Activated CD4-positive, CD25-positive, alpha-beta regulatory T cell (primary cell): ENCODE data around the gene GPR146.

Experiments
- DNase-seq, 4 experiments: peaks; one replicate each; lab custom pipeline; 2025; lab: John Stamatoyannopoulos, UW

Gene GPR146

DNA sequence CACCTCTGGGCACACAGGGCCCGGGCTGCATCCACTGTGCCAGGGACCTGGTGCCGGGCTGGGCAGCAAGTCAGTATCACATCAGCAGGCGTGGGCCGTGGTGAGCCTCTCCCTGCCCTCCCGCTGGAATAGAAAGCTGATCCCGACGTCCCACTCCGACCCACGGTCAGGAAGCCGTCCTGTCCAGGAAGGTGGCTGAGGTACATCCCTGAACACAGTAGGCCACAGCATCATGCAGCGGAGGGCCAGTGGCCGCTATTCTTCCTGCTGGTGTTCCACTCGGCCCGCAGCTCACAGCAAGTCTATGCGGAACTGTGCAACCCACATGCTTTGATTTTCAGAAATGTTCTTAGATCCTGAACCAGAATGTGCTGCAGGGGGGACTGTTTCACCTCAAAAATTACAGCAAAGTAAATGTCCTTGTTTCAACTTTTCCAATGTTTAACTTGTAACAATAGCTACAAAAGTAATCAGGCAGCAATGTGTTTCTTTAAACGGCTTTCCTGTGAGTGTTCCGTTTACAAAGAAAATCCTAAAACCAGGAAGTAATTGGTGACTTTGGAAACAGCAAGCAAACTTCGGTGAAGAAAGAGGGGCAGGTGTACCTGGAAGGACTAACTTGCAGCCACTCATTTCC lies 676 bp upstream of the GPR146 start:
- no peak for DNase-seq

DNA sequence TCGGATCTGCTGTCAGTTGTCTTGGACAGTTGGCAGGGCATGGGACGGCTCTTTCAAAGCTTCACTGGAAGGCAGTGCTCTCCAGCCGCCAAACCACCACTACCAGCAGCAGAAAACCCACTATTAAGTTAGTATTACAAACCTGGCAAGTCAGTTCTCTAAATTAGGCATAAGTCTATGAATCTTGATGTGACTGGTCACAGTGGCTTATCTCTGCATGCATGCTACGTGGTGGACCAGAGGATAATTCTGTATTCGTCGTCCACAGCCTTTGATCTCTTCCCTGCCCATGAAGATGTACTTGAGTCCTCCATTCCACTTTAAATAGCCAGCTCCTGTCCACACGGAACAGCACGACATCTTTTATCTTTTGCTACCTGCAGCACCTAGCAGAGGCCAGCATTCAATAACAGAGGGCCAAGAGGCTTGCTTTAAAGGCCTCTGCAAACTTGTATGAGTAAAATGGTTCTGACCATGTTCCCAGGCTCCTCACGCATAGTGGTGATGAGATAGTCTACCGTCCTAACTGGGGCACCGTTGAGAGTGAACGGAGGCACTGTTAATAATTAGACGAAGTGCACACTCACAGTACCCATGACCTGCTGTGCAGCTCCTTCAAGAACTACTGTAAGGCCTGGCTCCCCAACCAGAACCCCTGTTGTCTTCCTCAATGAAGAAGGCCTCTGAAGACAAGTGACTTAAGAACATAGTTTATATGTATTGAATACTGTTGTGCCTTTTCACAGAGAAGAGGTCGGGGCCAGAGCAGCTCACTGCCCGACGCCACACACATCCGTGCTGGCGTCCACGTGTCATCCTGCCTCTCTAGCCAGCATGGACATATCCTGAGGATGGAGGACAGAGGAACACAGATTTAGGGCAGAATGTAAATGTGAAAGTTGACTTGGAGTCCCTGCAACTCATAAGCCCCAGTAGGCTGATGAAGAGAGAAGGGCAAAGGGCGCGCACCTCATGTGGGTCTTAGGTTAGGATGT lies 1.0 kb downstream of the GPR146 start:
- no peak for DNase-seq

DNA sequence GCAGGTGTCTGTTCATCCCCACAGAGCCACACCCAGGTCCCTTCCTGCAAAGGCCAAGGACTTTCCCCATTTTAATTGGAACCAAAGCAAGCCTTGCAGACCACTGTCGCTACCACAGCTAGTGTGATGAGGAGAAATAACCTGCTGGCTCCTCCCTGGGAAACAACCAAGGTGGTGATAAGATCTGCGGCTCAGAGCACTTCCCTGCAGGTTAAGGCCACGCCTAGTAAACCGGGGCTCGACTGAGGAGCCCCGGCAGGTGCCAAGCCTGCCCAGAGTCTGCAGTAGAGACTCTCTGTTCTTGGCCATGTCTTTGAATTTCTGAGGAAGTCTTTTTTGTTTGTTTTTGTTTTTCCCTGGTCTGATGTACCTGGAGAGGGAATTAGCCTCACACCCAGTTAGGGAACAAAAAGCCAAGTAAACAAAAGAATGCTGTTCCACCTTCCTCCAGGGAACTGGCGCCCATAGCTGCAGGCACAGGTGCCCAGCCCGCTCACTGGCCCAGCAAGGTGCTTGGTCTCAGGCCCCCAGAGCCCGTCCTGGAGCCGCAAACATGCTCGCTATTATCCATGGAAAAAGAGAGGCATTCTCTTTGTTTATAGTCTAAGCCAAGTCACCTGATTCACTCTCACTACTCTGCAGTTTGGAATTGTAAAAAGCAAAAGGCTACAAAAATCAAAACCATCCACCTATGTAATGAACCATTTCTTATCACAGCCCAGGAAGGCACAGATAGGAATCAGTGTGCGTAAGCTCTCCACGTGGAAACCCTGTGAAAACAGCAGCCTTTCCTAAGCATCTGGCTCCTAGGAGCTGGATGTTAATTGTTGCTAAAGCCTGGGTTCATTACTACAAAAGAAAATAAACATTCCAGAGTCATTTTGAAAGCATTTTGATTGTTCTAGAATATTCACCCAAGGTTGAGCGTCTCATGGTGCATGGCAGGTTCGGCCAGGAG lies 2.7 kb downstream of the GPR146 start:
- DNase-seq: no peak

DNA sequence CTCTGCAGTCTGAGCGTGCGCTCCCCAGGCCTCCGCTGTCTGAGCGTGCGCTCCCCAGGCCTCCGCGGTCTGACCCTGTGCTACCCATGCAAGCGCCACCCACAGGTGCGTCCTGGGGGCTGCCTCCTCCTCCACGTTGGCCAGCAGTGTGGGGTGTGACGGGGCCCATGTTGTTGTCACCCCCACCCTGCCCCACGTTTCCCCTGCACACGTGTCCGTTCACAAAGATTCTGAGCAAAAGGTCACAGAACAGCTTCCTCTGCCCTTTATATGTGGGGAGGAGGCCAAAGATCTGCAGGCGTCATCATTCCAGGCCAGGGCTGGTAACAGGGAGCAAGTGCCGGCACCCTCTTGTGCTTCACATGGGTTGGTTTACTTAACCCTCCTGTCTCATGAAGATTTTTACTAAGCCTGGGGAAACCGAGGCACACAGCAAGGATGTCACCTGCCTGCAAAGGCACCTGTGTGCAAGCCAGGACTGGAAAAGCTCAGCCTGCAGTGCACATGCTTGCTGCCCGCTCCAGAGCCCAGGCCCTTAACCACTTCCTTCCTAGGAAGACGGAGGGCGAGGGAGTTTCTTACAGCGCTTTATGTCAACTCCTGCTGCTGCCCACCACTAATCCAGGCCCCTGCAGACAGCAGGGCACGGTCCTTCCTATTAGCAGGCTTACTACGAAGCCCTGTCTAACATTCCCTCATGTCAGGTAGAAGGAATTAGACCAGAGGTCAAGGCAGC lies 4.8 kb downstream of the GPR146 start:
- DNase-seq: no peak

DNA sequence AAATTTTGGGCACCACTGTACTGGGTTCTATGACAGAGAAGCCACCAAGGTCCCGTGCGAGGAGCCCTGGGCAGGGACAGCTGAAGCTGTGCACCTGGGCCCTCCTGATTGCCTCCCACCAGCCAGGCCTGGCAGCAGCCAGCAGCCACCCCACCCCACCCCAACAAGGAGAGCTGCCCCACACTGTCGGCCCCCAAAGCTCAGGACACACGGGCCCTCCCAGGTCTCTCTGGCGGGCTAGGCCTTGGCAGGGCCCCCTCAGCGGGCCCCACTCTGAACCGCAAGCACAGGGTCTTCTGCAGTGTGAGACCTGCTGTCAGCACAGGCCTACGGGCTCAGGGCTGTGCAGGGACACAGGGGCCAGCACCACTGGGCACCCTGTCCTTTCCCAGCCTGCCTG lies 5.5 kb downstream of the GPR146 start:
- DNase-seq: no peak

DNA sequence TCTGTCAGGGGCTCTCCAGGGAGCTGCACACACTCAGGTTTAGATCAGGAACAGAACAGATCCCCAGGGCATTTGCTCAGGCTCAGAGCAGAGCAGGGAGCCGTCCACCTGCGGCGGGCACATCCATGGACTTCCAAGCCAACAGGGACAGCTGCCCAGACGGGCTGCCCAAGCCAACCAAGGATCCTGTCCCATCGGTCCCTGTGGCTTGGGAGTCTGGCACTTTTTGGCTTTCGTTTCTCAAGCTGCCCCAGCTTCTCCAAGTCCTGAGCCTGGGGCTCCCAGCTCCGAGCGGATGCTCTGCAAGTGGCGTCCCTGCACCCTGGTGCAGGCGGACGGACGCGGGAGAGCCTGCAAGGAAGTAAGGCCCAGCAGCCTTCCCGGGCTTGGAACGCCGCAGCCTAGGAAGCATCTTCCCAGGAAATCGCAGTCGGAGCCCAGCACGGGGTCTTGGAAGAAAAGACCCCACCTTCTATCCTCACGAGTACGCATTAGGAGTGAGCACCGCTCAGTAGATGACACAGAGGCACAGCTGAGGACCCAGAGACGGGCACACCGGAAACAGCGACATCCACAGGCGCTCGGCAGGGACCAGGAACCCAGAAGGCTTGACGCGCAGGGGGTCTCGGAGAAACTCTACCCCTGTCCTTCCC lies 6.0 kb downstream of the GPR146 start:
- no peak for DNase-seq

DNA sequence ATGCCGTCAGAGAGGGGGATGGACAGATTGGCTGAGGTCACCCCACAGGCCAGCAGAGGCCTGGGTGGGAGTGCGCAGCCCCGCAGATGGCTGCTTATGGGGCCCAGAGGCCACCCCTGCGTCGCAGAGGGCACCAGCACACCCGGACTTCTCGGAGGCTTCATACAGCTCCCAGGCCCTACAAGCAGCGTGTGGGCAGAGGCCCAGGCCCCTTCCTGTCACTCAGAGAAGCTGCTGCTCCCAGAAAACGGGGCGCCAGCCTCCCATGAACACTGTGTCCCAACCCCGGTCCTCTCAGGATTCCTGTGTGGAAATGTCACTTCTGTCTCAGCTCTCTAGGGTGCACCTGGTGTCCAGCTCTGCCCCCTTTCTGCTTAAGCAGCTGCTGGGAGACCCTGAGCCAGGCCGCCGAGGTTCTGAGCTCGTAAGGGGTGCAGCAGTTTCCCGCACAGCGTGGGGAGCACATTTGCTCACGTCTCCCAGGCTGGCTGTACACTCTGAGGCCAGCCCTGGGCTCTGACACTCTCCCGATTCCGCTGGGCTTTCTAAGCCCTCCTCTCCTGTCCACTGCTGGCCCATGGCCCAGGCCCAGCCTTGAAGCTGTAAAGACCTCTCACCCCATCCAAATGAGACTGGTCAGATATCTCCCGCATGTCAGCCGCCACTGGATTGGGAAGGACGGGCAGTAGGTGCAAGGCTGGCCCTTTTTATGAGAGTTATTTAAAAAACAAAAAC lies 6.8 kb downstream of the GPR146 start:
- DNase-seq: no peak

DNA sequence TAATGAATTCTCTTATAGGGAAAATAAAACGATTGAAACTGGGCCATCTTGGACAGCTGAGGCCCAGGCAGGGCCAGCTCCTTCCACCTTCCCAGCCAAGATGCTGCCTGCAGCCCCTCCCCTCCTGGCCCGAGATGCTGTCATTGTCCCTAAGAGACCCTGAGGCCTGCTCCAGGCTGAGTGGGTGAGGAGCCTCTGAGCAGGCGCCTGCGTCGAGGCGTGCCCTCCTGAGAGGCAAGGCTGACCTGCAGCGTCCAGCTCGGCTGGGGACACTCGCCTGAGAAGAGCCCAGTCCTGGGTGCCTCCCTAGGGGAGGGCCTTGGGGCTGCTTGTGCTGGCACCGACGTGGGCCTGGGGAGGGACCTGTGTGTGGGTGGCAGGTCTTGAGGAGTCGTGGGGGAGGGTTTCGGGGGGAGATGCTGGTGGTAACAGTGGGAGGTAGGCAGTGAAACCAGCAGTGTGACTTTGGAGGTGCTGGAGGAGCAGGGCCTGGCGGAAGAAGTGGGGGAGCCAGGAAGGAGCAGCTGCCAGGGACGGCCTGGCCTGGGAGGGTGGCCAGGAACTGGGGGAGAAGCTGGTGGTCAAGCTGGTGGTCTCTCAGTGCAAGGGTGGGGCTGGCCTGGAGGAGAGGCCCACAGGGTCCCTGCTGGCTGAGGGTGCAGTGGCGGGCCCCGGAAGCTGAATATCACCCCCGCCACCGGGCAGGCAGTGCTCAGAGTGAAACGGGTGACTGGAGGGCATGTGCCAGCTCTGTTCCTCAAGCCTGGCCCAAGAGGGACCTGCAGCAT lies 7.9 kb downstream of the GPR146 start:
- no peak for DNase-seq

DNA sequence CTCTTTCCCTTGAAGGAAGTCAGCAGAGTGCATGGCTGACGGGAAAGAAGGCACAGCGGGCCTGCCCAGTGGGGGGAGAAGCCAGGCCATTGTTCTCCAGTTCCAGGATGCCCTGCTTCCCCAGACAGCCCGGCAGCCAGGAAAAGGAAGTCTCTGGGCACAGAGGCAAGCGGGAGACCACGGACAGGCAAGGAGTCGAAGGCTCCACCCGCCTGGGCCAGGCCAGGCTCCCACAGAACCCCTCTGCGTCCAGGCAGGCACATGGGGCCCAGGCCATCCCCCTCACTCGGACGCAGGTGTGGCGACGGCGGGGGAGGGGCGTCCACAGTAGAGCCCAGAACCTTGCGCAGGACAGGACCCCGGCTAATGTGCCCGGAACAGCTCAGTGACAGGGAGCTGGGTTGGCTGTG lies 8.7 kb downstream of the GPR146 start:
- no peak for DNase-seq

DNA sequence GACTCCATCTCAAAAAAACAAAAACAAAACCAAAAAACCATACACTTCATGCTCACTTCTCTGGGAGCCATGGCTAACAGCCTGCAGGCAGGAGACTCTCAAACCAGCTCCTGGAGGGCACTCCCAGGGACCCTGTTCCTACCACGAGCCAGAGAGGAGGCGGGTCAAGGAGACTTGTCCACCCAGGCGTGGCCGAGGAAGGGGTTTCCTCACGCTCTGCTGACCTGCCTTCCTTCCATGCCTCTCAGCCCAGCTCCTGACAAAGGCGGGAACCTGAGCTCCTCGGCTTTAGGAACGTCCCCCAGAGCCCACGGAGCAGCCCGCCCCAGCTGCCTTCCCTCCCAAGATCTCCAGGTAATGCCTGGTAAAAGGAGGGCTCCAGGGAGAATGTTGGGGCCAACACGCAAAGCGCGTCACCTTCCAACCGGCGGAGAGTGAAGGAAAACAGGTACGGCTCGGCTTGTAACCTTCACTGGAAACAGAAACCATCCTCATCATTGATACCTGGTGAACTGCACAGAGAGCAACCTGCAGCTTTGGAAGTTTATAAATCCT lies 9.5 kb downstream of the GPR146 start:
- no peak for DNase-seq

DNA sequence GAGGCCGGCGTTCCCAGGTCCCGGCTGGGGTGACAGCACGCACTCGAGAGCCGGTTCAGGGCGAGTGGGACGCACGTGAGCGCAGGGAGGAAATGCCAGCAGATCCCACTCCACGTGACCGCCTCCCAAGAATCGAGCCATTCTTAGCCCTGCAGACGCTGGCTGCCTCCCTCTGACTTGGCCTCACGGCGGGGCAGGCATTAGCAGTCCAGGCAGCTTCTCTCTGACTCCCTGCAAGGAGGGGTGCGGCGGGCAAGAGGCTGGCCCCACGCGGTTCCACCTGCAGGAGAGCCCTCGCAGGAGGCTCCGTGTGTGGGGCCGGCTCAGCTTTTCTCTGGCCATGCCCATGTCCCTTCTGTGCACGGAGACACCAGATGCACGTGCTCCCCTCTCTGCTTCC lies 10.1 kb downstream of the GPR146 start:
- DNase-seq: no peak

DNA sequence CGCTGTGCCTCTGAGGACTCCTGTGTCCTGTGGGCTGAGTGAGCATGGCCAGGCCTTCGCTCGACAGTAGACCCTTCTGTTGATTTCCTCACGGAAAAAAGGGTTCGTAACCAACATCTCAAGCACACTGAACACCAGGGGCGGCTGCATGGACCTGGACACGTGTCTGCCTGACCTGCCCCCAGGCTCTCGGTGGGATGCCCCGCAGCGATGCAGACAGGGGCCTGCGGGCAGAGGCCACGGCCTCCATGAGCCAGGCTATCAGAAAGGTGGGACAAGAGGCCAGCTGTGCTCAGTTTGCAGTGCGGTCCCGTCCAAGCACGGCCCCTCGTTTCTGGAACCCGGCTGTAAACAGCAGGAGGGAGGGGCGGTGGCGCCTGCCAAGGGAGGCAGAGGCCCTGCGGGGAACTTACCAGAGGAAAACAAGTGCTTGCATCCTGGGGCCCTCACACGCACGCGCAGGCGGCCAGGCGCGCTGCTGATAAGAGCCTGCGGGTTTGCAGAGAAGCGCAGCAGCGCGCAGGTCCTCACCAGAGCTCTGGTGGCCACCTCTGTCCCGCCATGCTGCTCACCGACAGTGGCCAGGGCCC lies 10.6 kb downstream of the GPR146 start:
- peak in 2 of 4 experiments; percentile 53 to 58 for DNase-seq

DNA sequence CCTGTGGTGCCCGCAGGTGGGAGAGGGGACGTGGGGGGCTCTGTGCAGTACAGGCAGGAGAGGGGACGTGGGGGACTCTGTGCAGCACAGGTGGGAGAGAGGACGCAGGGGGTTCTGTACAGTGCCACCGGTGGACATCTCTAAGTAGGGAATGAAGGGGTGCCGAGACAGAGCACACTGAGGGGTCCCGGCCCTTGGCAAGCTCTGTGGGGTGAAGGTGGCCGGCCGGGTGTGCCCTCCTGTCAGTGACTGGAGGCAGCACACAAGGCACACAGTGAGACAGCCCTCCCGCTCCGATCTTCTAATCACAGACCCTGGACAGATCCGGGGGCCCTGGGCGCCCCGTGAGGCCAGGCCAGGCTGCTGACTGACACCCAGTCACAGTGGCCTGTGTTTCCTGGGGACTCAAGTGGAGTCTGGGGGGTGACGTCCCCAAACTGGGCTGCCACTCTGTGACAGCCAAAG lies 11.2 kb downstream of the GPR146 start:
- no peak for DNase-seq

DNA sequence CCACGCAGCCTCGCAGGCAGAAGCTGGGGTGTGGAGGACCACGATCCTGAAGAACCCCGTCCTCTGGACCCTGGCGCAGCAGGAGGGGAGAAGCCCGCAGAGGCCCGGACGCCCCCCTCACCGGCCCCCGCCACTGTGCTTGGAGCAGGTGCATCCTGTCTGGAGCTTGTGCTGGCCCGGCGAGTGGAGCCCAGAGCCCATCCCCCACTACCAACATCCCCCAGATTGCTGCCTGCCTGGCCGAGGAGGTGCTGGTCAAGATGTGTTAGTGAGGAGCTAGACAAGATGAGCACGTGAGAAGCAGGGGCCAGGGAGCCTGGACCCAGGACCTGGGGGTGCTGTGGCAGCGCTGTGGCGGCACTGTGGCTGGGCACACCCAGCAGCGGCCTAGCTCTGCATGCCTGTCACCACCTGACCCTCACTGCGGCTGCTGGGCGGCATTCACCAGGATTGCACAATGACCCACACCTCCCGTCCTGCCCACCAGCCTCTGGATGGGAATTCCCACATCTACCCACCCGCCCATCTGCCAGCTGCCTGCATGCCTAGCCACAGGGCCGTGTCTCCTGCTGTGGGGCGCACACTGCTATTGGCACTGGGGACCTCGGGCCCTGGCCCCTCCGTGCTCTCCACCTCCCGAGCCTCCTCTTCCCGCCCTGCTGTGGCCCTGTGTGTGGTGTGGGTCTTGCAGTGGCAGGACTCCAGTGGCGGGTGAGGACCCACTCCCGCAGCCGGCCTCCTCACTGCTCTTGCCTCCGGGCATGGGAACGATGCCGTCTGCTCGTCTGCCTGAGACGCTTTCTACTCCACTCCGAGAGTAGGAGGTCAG lies 11.8 kb downstream of the GPR146 start:
- no peak for DNase-seq

DNA sequence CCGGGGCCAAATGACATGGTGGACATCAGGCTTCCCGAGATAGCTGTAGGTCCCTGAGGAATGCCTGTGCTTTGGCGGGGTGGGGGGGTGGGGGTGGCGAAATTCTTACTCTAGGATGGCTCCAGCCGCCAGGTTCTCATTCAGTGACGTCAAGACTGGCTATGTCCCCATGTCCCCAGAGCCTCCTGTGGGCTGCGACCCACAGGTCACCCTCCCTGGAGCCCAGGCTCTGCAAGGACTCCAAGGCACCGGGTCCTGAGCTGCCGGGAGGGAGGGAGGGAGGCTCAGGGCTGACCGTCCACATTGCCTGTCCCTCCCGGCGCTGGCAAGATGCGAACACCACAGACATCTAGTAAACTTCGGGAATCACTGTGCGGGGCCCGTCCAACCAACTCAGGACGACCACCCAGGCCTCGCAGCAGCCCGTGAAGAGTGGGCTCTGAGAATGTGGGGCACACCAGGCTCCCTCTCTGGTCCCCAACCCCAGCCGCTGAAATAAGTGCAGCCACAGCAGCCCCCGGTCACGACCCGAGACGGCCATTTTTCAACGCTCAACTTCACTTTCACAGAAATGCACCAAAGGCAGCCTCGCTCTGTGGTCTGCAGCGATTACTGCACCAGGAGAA lies 12.6 kb downstream of the GPR146 start:
- DNase-seq: no peak

DNA sequence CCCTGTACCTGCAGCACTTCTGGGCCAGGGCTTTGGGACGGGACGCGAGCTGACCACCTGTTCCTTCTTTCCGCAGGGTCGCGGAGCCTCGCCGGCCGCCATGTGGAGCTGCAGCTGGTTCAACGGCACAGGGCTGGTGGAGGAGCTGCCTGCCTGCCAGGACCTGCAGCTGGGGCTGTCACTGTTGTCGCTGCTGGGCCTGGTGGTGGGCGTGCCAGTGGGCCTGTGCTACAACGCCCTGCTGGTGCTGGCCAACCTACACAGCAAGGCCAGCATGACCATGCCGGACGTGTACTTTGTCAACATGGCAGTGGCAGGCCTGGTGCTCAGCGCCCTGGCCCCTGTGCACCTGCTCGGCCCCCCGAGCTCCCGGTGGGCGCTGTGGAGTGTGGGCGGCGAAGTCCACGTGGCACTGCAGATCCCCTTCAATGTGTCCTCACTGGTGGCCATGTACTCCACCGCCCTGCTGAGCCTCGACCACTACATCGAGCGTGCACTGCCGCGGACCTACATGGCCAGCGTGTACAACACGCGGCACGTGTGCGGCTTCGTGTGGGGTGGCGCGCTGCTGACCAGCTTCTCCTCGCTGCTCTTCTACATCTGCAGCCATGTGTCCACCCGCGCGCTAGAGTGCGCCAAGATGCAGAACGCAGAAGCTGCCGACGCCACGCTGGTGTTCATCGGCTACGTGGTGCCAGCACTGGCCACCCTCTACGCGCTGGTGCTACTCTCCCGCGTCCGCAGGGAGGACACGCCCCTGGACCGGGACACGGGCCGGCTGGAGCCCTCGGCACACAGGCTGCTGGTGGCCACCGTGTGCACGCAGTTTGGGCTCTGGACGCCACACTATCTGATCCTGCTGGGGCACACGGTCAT lies 13.3 kb downstream of the GPR146 start:
- no peak for DNase-seq
